Measurements from ENCODE around the gene CCL1.

CCL1 gene

DNA sequence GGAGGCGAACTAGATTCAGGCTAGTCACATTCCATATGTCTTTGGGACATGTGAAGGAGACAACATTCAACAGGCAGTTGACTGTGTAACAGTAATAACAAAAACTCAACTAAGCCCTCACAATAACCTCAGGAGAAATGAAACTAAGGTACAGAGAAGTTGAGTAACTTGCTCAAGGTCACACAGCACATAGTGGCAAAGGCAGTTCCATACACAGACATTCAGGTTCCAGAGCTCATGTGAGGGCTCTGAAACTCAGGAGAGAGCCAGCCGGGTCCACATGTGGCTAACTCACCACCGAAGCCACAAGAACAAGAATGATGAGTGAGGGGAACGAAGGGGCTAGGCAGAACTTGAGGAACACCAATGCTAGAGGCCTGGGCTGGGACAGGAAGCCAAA is 46.3 kb upstream of the CCL1 start:
- Histone ChIP-seq H3K27me3 (ENCODE audit: insufficient read depth, low read length, poor library complexity) (no peaks in the 10 kb centered on the region), H3K4me1 (ENCODE audit: insufficient read depth, low read length) (peaks cover 75% of the 10 kb centered on the region), H3K9me3 (ENCODE audit: insufficient read depth, low read length, severe bottlenecking) (no peaks in the 10 kb centered on the region), H3K4me2 (ENCODE audit: insufficient read depth, low read length) (no peak overlapping the region), H3K79me2 (ENCODE audit: insufficient read depth, low read length) (no peaks in the 10 kb centered on the region), H4K20me1 (ENCODE audit: insufficient read depth, low read length) (no peaks in the 10 kb centered on the region), H2AFZ (ENCODE audit: low read depth, low read length) (no peak overlapping the region), H3K9ac (ENCODE audit: low read depth, low read length) (no peak overlapping the region), H3K27ac (ENCODE audit: low read length) (peak overlapping the region; percentile 82), H3K4me3 (ENCODE audit: low read depth in 1 of 2, low read length in 2 of 2) (no peak overlapping the region), H3K36me3 (ENCODE audit: insufficient read depth, low read length) (no peaks in the 10 kb centered on the region)
- ATAC-seq (ENCODE audit: insufficient read depth, low read depth) (no peak), DNase-seq (no peak)
- TF ChIP-seq EZH2 (IDR thresholded peaks at IDR 0.05; ENCODE audit: borderline replicate concordance, low read depth, low read length, severe bottlenecking): no peak
- TF ChIP-seq, protein P1, sequence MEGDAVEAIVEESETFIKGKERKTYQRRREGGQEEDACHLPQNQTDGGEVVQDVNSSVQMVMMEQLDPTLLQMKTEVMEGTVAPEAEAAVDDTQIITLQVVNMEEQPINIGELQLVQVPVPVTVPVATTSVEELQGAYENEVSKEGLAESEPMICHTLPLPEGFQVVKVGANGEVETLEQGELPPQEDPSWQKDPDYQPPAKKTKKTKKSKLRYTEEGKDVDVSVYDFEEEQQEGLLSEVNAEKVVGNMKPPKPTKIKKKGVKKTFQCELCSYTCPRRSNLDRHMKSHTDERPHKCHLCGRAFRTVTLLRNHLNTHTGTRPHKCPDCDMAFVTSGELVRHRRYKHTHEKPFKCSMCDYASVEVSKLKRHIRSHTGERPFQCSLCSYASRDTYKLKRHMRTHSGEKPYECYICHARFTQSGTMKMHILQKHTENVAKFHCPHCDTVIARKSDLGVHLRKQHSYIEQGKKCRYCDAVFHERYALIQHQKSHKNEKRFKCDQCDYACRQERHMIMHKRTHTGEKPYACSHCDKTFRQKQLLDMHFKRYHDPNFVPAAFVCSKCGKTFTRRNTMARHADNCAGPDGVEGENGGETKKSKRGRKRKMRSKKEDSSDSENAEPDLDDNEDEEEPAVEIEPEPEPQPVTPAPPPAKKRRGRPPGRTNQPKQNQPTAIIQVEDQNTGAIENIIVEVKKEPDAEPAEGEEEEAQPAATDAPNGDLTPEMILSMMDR (IDR thresholded peaks at IDR 0.05; ENCODE audit: borderline replicate concordance, extremely low read depth, low read length, poor library complexity, severe bottlenecking): no peak

GRCh38 chr17:34408439-34408838 is 45.4 kb upstream of the CCL1 start:
- no peak for TF ChIP-seq EZH2 (IDR thresholded peaks at IDR 0.05; ENCODE audit: borderline replicate concordance, low read depth, low read length, severe bottlenecking)
- TF ChIP-seq, protein P1 (IDR thresholded peaks at IDR 0.05; ENCODE audit: borderline replicate concordance, extremely low read depth, low read length, poor library complexity, severe bottlenecking): no peak
- H3K4me2 ChIP-seq (ENCODE audit: insufficient read depth, low read length): no peak overlapping the region
- H3K4me3 ChIP-seq (ENCODE audit: low read depth in 1 of 2, low read length in 2 of 2): no peak overlapping the region
- DNase-seq (peak; percentile 56), ATAC-seq (ENCODE audit: insufficient read depth, low read depth) (peak; percentile 77)
- H3K79me2 ChIP-seq (ENCODE audit: insufficient read depth, low read length): no peaks in the 10 kb centered on the region
- no peaks in the 10 kb centered on the region for H4K20me1 ChIP-seq (ENCODE audit: insufficient read depth, low read length)
- peaks cover 75% of the 10 kb centered on the region for H3K4me1 ChIP-seq (ENCODE audit: insufficient read depth, low read length)
- peak overlapping the region; percentile 82 for H3K27ac ChIP-seq (ENCODE audit: low read length)
- H3K9me3 ChIP-seq (ENCODE audit: insufficient read depth, low read length, severe bottlenecking): no peaks in the 10 kb centered on the region
- H3K27me3 ChIP-seq (ENCODE audit: insufficient read depth, low read length, poor library complexity): no peaks in the 10 kb centered on the region
- H3K9ac ChIP-seq (ENCODE audit: low read depth, low read length): peak overlapping the region; percentile 39
- no peaks in the 10 kb centered on the region for H3K36me3 ChIP-seq (ENCODE audit: insufficient read depth, low read length)
- H2AFZ ChIP-seq (ENCODE audit: low read depth, low read length): peak overlapping the region; percentile 38; the same call in 1 of the 2 replicates

DNA sequence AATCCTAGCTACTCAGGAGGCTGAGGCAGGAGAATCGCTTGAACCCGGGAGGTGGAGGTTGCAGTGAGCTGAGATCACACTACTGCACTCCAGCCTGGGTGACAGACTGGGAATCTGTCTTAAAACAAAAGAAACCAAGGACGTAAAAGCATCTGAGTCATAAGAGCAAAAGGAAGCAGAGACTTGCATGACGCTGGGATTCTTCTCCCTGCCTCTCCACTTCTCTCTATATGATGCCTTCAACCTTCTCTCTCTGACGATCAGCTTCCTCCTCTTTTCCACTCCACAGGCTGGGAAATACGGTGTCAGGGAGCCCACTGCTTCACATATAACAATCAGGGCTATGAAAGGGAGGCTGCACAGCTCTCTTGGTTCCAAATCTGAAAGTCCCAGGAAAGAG is 43.2 kb upstream of the CCL1 start:
- peak overlapping the region; percentile 68 for H3K27ac ChIP-seq (ENCODE audit: low read length)
- no peaks in the 10 kb centered on the region for H3K9me3 ChIP-seq (ENCODE audit: insufficient read depth, low read length, severe bottlenecking)
- no peak overlapping the region for H3K9ac ChIP-seq (ENCODE audit: low read depth, low read length)
- H2AFZ ChIP-seq (ENCODE audit: low read depth, low read length): no peak overlapping the region
- H3K4me2 ChIP-seq (ENCODE audit: insufficient read depth, low read length): no peak overlapping the region
- no peaks in the 10 kb centered on the region for H3K27me3 ChIP-seq (ENCODE audit: insufficient read depth, low read length, poor library complexity)
- no peak overlapping the region for H3K4me3 ChIP-seq (ENCODE audit: low read depth in 1 of 2, low read length in 2 of 2)
- DNase-seq: no peak
- no peak for ATAC-seq (ENCODE audit: insufficient read depth, low read depth)
- no peaks in the 10 kb centered on the region for H4K20me1 ChIP-seq (ENCODE audit: insufficient read depth, low read length)
- peaks cover 75% of the 10 kb centered on the region for H3K4me1 ChIP-seq (ENCODE audit: insufficient read depth, low read length)
- H3K79me2 ChIP-seq (ENCODE audit: insufficient read depth, low read length): no peaks in the 10 kb centered on the region
- no peak for TF ChIP-seq EZH2 (IDR thresholded peaks at IDR 0.05; ENCODE audit: borderline replicate concordance, low read depth, low read length, severe bottlenecking)
- TF ChIP-seq, protein P1 (IDR thresholded peaks at IDR 0.05; ENCODE audit: borderline replicate concordance, extremely low read depth, low read length, poor library complexity, severe bottlenecking): no peak
- H3K36me3 ChIP-seq (ENCODE audit: insufficient read depth, low read length): no peaks in the 10 kb centered on the region

DNA sequence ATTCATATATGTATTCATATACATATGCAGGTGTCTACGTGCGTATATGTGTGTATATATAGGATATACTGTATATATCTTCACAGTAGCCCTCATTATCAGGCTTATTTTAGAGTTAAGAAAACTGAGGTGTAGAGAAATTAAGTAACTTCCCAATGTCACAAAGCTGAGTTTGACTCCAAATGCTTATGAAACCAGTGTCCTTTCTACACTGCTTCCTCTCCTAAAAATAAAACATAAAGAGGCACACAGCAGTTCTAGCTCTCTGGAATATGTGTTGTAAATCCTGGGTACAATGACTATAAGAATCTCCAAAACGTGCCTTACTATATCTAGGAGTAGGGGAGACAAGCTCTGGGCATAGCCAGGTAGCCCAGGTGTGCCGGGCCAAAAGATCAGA is 40.0 kb upstream of the CCL1 start:
- no peak for ATAC-seq (ENCODE audit: insufficient read depth, low read depth)
- no peaks in the 10 kb centered on the region for H3K27me3 ChIP-seq (ENCODE audit: insufficient read depth, low read length, poor library complexity)
- no peaks in the 10 kb centered on the region for H3K9me3 ChIP-seq (ENCODE audit: insufficient read depth, low read length, severe bottlenecking)
- no peaks in the 10 kb centered on the region for H4K20me1 ChIP-seq (ENCODE audit: insufficient read depth, low read length)
- no peaks in the 10 kb centered on the region for H3K36me3 ChIP-seq (ENCODE audit: insufficient read depth, low read length)
- peak overlapping the region; percentile 94 for H3K27ac ChIP-seq (ENCODE audit: low read length)
- H3K4me3 ChIP-seq (ENCODE audit: low read depth in 1 of 2, low read length in 2 of 2): no peak overlapping the region
- TF ChIP-seq EZH2 (IDR thresholded peaks at IDR 0.05; ENCODE audit: borderline replicate concordance, low read depth, low read length, severe bottlenecking): no peak
- TF ChIP-seq, protein P1 (IDR thresholded peaks at IDR 0.05; ENCODE audit: borderline replicate concordance, extremely low read depth, low read length, poor library complexity, severe bottlenecking): no peak
- no peak overlapping the region for H2AFZ ChIP-seq (ENCODE audit: low read depth, low read length)
- H3K4me1 ChIP-seq (ENCODE audit: insufficient read depth, low read length): peaks cover 76% of the 10 kb centered on the region
- H3K79me2 ChIP-seq (ENCODE audit: insufficient read depth, low read length): no peaks in the 10 kb centered on the region
- DNase-seq: no peak
- peak overlapping the region; percentile 17; the same call in 1 of the 2 replicates for H3K9ac ChIP-seq (ENCODE audit: low read depth, low read length)
- no peak overlapping the region for H3K4me2 ChIP-seq (ENCODE audit: insufficient read depth, low read length)

All from DND-41 (cell line).